Fibroblast of skin of left biceps (primary cell): ENCODE data around the gene ATOSB.
"Not testable (repeated sequence)": the region's sequence is repeated elsewhere in the genome, so short reads cannot be mapped to it uniquely, and the experiment has no call there.

ENCODE experiments used
- DNase-seq, 2 experiments: peaks; one replicate each; pipeline ENCODE4 v3.0.0-alpha.2; 2013; ENCODE audit warnings: low read depth in 2 of 2

The ATOSB gene

GRCh38 chr9:35115680-35116538 lies at the start of gene ATOSB:
Gene ATOSB (minus strand): TSS chr9:35115862. CDS start chr9:35108274, 7,588 bp downstream.
- DNase-seq: peak; percentile 91 to 93

- DNase-seq: no peak
Observed at GRCh38 chr9:35164711-35165110, 49.0 kb upstream of the ATOSB start.

- DNase-seq: no peak
Observed at GRCh38 chr9:35163413-35163812, 47.8 kb upstream of the ATOSB start.

GRCh38 chr9:35162605-35163315 lies 47.1 kb upstream of the ATOSB start:
- no peak for DNase-seq

GRCh38 chr9:35161713-35162604 lies 46.3 kb upstream of the ATOSB start, which contains the start of gene UNC13B:
Gene UNC13B (plus strand): TSS chr9:35162009. CDS start chr9:35162284, 275 bp downstream.
- DNase-seq: peak; percentile 83 to 84

GRCh38 chr9:35158501-35159280 lies 43.0 kb upstream of the ATOSB start:
- DNase-seq: no peak

GRCh38 chr9:35157836-35158235 lies 42.2 kb upstream of the ATOSB start:
- not testable (repeated sequence) for DNase-seq

GRCh38 chr9:35156781-35157180 lies 41.1 kb upstream of the ATOSB start:
- no peak for DNase-seq

GRCh38 chr9:35152926-35153325 lies 37.3 kb upstream of the ATOSB start:
- DNase-seq: no peak

GRCh38 chr9:35147941-35148563 lies 32.4 kb upstream of the ATOSB start:
- DNase-seq: not testable (repeated sequence)

- no peak for DNase-seq
Observed at GRCh38 chr9:35142037-35142436, 26.4 kb upstream of the ATOSB start.

GRCh38 chr9:35140093-35140492 lies 24.4 kb upstream of the ATOSB start:
- DNase-seq: no peak

GRCh38 chr9:35136866-35137265 lies 21.2 kb upstream of the ATOSB start:
- DNase-seq: no peak

- no peak for DNase-seq
Observed at GRCh38 chr9:35135988-35136387, 20.3 kb upstream of the ATOSB start.

GRCh38 chr9:35134920-35135319 lies 19.3 kb upstream of the ATOSB start:
- DNase-seq: no peak

- DNase-seq: peak; percentile 84
Observed at GRCh38 chr9:35116898-35117551, 1.4 kb upstream of the ATOSB start.

- DNase-seq: no peak
Observed at GRCh38 chr9:35116539-35116897, 856 bp upstream of the ATOSB start.

- DNase-seq: no peak
Observed at GRCh38 chr9:35114840-35115628, 628 bp downstream of the ATOSB start.

- peak; percentile 88 for DNase-seq
Observed at GRCh38 chr9:35114113-35114839, 1.4 kb downstream of the ATOSB start.
